ENCODE data around the gene GALNTL6. TPM values are rescaled to one million over a fixed set of nuclear protein-coding genes. Genes with fewer than 3 reads are reported as not detected.

GALNTL6 gene
- total RNA-seq, 1 donor from 2014 or later = not detected

DNA sequence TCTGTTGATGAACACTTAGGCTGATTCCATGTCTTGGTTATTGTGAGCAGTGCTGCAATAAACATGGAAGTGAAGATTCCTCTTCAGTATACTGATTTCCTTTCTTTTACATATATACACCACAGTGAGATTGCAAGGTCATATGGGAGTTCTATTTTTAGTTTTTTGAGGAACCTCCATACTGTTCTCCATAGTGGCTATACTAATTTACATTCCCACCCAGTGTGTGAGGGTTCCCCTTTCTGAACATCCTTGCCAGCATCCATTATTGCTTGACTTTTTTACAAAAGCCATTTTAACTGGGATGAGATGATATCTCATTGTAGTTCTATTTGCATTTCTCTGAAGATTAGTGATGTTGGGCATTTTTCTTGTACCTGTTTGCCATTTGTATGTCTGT is 1274.9 kb downstream of the GALNTL6 start:
- H3K36me3 ChIP-seq (ENCODE audit: control insufficient read depth, insufficient read depth, low read length) = no peaks in the 10 kb centered on the region
- H3K4me3 ChIP-seq (ENCODE audit: low read depth, low read length) = no peak overlapping the region
- FAIRE-seq (no peak), DNase-seq (ENCODE audit: low read depth) (no peak)
- no peaks in the 10 kb centered on the region for H3K27me3 ChIP-seq (ENCODE audit: control insufficient read depth, insufficient read depth, low read length)
- TF ChIP-seq CTCF (IDR thresholded peaks at IDR 0.05; ENCODE audit: insufficient read depth, low read length, severe bottlenecking) = no peak
